CD4-positive, alpha-beta T cell treated with Interferon alpha-2 for 1 hour (primary cell): ENCODE data around the gene AP1B1.

Source experiments
- DNase-seq, 2 donors: peaks; one replicate each; pipeline ENCODE4 v3.0.0-alpha.2; 2020 to 2022

AP1B1 gene

GRCh38 chr22:29291215-29291614, 97.2 kb downstream of the AP1B1 start:
- no peak for DNase-seq

GRCh38 chr22:29290061-29290460, 98.3 kb downstream of the AP1B1 start:
- no peak for DNase-seq

- no peak for DNase-seq
Observed at GRCh38 chr22:29288837-29289236, 99.5 kb downstream of the AP1B1 start.

GRCh38 chr22:29284196-29284595, 104.2 kb downstream of the AP1B1 start:
- DNase-seq = no peak

- no peak for DNase-seq
Observed at GRCh38 chr22:29277927-29278326, 110.4 kb downstream of the AP1B1 start.
